CD1c-positive myeloid dendritic cell (primary cell): Measurements from ENCODE around the gene ZNF57.
"Not testable (repeated sequence)": the region's sequence is repeated elsewhere in the genome, so short reads cannot be mapped to it uniquely, and the experiment has no call there.

Experiments used
- DNase-seq: peaks from one replicate; pipeline ENCODE4 v3.0.0-alpha.2; 2016; ENCODE audit errors: extremely low spot score

The ZNF57 gene

DNA sequence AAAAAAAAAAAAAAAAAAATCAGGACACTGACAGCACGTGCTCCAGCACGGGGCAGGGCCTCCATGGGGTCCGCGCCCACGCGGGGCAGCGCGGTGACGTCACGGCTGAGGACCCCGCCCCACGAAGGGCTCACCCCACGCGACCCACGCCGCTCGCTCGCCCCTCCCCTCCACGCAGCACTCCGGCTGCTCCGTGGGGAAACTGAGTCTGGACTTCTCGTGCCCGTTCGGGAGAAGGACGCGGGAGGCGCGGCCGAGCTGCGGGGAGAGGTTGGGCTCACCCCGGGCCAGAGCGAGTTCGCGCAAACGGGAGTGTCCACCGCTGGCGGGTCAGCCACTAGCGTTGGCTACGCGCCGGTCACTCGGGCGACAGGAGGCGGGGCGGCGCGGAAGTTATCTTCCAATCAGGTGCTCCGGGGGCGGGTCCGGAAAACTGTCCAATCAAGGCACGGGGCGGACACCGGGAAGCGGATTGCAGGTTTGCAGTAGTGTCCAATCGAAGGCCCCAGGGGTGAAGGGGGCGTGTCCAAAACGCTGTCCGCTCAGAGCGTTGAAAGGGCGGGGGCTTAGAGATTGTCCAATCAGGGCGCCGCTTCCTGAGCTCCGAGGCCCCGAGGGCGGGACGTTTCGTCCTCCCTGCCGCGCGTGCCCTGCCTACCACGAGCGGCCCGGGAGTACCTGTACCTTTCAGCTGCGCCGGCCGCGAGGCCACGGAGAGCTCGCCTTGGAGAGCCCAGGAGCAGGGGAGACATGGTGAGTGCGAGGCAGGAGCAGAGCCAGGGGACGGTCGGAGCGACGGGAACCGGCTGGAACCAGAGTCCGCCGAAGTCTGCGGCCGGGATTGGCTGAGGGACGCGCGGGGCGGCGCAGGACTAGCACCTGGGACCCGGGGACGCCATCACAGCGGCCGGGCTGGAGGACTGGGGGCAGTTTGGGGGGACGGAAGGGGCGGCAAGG is at the start of gene ZNF57:
Gene ZNF57, plus strand, starts transcription at position 633 of the 957 bp plus-strand sequence. Its CDS starts 118 bp downstream, at position 751.
- DNase-seq, result peak; percentile 99

GRCh38 chr19:2852598-2852997 is 48.1 kb upstream of the ZNF57 start:
- no peak for DNase-seq

GRCh38 chr19:2853015-2853606 is 47.6 kb upstream of the ZNF57 start:
- DNase-seq, result no peak

GRCh38 chr19:2854849-2855248 is 45.9 kb upstream of the ZNF57 start:
- DNase-seq, result no peak

DNA sequence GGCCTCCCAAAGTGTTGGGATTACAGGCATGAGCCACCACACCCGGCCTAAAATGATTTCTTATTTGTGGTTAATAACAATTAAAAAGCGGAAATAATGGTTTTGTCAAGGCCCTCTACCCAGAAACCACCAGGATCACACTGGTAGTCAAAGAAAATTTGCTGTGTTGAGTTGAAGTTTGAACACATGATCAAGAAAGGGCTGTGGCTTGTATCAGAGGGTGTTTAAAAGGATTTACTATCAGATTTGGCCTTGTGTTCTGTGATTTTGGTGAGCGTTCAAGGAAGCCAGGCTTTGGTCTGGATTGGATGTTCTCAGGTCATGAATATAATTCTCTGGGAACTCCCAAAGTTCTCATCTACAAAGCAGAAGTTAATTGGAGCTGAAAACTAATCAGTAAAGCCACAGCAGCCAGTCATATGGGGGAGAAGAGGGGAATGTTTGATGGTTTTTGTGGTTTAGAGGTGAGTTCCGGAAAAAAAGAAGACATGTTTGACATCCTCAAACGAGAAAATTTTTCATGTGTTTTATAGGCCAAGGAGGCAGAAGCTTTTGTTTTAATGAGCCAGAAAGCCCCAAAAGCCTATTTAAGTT is 44.2 kb upstream of the ZNF57 start:
- no peak for DNase-seq

- no peak for DNase-seq
Observed at GRCh38 chr19:2858864-2859263, 41.9 kb upstream of the ZNF57 start.

DNA sequence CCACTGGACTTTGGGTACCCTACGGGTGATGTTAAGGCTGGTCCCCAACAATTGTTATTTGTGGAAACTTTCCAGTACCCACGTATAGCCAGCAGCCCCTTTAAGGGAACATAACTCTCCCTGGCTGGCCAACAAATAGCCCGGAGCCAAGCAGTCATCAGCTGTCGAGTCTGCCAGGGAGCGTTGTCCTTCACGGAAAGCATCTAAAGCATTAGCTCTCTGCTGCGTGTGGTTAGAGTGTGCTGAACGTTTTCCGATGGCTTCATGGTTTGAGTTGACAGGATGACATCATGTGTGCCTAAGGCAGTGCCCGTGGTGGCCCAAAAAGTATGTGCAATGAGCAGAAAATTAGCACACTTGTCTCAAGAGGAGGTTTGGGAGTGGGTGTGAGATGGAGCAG is 36.9 kb upstream of the ZNF57 start:
- DNase-seq, result no peak

- no peak for DNase-seq
Observed at GRCh38 chr19:2865334-2866100, 35.2 kb upstream of the ZNF57 start.

- no peak for DNase-seq
Observed at GRCh38 chr19:2866495-2867024, 34.2 kb upstream of the ZNF57 start.

DNA sequence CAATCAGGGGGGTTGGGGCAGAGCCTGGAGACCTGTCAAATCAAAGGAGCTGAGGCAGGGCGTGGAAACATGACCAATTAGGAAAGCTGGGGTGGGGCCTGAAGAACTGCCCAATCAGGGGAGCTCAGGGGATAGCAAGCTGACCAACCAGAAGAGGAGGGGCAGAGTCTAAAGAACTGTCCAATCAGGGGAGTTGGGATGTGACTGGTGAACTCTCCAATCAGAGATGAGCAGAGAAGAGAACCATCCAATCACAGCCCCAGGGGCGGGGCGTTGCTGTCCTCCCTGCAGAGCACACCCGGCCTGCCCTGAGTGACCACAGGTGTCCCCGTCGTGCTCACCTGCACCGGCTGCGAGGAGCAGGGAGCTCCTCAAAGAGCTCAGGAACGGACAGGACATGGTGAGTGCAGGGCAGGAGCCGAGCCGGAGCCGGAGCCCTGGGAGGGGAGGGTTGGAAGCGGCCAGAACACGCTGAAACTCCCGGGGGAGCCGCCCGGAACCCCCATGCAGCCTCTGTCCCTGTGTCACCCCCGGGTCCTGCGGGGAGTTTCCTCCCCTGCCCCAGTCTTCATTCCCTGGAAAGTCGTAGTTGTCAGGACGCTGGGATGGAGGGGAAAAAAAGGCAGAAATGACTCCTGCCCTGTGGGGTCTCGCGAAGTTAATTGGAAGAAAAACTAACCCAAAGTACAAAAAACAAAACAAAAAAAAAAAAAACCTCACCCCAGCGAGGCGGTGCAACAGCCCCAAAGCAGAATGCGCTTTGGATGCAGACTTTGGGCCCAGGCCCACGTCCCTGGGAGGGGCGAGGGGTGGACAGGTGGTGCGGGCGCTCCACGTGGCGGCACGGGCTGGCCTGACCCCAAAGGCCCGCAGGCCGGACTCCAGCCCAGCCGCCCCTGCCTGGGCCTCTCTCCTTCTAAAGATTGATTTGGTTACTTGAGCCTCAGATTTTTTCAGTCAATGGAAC is 33.4 kb upstream of the ZNF57 start, which contains the start of gene ZNF556:
Gene ZNF556, plus strand, starts transcription at position 311 of the 967 bp plus-strand sequence. Its CDS starts 87 bp downstream, at position 398.
- DNase-seq, result no peak

DNA sequence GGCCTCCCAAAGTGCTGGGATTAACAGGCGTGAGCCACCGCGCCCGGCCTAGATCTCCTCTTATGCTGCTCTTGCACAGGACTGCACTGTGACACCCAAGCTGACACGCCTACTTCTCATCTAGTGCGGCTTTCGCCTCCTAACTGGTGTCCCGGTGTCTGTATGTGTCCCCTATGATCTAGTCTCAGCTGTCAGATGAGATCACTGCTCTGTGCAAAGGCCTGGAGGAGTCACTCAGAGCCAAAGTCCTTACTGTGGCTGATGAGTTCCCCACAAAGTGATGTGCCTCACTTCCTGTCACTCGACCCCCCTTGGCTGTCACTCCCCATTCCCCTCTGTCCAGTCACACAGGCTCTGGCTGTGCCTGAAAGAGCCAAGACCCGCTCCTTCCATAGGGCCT is 31.1 kb upstream of the ZNF57 start:
- DNase-seq, result no peak

GRCh38 chr19:2872175-2872574 is 28.6 kb upstream of the ZNF57 start:
- not testable (repeated sequence) for DNase-seq

DNA sequence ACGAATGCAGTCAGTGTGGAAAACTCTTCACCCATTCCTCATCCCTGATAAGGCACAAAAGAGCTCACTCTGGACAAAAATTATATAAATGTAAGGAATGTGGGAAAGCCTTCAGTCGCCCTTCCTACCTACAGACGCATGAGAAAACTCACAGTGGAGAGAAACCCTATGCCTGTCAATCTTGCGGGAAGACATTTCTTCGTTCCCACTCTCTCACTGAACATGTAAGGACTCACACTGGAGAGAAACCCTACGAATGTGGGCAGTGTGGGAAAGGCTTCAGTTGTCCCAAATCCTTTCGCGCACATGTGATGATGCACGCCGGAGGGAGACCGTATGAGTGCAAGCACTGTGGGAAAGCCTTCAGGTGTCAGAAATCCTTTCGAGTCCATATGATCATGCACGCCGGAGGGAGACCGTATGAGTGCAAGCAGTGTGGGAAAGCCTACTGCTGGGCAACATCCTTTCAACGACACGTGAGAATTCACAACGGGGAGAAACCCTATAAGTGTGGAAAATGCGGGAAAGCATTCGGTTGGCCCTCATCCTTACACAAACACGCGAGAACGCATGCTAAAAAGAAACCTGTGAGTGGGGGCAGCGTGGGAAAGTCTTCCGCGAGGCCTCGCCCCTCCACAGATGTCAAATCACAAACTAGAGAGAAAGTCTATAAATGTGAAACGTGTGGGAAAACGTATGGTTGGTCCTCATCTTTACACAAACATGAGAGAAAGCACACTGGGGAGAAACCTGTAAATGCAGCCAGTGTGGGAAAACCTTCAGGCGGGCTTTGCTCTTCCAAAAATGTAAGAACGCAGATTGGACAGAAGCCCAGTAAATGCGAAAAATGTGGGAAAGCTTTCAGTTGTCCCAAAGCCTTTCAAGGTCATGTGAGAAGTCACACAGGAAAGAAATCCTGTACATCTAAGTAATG is 23.1 kb upstream of the ZNF57 start:
- no peak for DNase-seq

GRCh38 chr19:2883686-2884439 is 16.9 kb upstream of the ZNF57 start:
- no peak for DNase-seq

DNA sequence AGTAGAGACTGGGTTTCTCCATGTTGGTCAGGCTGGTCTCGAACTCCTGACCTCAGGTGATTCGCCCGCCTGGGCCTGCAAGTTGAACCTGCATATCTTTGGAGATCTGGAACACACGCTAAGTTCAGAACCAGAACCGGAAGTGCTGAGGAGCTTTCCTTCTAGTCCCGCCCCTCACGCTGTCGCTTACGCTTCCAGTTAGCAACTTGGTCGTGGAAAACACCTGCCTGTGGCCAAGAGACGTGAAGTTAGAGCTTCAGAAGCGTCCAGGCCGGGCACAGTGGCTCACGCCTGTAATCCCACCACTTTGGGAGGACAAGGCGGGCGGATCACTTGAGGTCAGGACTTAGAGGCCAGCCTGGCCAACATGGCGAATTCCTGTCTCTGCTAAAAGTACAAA is 15.0 kb upstream of the ZNF57 start:
- no peak for DNase-seq

- peak; percentile 68 for DNase-seq
Observed at GRCh38 chr19:2887391-2887914, 13.3 kb upstream of the ZNF57 start.

DNA sequence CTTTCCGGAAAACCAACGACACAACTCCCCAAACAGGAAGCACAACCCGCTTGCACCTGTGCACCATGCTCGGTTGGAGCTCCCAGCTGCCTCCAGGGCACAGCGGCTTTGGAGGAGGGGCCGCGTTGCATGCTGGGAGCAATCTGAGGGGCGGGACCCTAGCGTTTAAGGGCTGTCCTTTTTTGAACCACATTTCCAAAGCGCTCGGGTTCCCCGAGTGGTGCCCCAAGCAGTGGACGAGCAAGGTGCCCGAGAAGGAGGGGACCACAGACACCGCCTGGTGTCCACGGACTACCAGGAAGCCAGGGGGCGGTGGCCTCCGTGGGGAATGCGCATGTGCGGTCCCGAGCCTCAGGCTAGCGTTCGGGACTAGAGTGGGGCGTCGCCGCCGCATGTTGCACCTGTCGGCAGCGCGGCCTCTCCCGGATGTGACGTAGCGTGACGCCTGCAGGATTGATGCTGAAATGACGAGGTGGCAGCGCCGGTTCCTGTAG is 11.9 kb upstream of the ZNF57 start:
- DNase-seq, result peak; percentile 57

- DNase-seq, result not testable (repeated sequence)
Observed at GRCh38 chr19:2890531-2890930, 10.2 kb upstream of the ZNF57 start.
